GM15510 (cell line): ENCODE results near the gene RAB39A.

Experiments used
- POLR2A ChIP-seq: IDR thresholded peaks from 3 replicates; pipeline ENCODE4 v1.6.1; 2011; ENCODE audit warnings: borderline replicate concordance; ENCODE audit not compliant: insufficient read length; ENCODE audit errors: extremely low read depth

Gene RAB39A

DNA sequence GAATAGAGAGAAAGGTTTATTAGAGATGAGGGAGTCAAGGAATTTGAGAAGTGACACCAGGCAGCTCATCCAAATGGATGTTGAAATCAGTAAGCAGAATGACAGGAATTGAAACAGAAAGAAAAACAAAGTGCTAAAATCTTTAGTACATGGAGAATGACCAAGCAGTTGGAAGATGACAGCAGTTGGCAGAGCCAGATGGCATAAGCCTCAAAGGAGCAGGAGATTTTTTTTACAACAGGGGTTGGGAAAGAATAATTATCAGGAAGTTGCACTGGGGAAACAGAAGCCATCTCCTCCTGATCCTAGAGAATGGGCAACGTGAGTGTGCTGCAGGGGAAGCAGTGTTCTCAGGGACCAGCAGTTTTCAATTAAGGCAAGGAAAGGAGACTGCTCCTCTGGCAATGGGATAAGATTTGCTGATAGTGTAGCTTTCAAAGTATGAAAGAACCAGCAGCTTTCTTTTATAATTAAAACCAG is 28.9 kb downstream of the RAB39A start:
- TF ChIP-seq POLR2A, result no peak

DNA sequence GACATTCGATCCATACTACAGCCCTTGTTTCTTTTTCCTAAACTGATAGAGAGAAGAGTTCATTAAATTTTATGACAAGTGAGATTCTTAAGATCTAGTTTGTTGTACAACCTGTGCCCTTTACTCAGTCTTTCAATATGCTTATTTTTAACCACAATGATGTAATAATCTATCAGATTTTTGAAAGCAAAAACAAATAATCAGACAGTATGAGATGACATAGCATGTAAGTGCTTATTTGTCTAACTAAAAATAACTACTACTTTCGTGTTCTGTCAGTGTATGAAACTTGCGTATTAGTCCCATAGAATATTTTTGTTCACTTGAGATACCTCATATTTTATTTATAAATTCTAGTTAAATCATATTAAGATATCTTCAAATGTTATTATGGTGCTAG is 33.2 kb downstream of the RAB39A start:
- no peak for TF ChIP-seq POLR2A

DNA sequence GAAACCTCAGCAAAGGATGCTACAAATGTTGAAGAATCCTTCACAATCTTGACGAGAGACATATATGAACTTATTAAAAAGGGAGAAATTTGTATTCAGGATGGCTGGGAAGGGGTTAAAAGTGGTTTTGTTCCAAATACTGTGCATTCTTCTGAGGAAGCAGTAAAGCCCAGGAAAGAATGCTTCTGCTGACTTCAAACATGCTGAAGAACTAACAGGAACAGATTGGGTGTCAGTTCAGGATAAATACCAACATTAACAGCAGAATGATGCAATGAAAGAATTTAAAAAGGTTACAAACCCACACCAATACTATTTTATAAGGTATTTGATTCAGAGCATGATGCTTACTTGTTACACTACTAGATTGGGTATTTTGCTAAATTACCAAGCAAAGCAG is 33.9 kb downstream of the RAB39A start:
- TF ChIP-seq POLR2A, result no peak

DNA sequence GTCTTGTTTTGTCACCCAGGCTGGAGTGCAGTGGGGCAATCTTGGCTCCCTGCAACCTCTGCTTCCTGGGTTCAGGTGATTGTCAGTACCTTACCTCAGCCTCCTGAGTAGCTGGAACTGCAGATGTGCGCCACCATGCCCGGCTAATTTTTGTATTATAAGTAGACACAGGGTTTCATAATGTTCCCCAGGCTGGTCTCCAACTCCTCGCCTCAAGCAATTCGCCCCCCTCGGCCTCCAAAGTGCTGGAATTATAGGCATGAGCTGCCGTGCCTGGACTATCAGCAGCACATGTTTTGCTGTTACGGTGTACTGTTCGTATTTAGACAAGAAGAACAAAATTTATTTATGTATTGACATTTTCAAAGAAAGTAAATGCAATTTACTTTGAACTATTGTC is 34.8 kb downstream of the RAB39A start:
- no peak for TF ChIP-seq POLR2A

DNA sequence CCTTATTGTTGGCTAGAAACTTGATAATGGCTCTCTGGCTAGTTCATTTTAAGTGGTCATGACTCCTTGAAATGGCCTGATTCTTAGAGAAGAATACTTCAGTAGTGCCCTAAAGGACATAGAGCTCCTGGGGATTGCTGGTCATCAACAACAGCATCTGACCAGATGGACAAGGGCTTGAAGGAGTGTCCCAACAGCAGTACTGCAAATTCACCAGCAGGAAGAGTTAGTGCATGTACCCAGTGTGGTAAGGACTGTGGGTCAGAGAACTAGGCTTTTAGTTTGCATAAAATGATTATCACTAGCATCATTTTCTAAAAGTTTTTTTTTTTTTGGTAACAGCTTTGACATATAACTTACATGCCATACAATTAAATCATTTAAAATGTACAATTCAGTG is 41.0 kb downstream of the RAB39A start:
- no peak for TF ChIP-seq POLR2A

DNA sequence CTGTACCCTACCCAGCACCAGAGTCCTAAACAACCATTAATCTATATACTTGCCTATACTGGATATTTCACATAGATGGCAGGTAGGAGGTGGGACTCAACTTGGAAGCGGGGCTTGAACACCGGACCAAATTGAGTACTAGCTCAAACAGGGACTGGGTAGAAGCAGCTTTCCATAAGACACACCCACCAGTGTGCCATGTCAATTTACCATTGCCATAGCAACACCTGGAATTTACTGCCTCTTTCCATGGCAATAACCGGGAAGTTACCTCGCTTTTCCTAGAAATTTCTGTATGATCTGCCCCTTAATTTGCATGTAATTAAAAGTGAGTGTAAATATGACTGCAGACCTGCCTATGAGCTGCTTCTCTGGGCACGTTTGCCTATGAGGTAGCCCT is 41.8 kb downstream of the RAB39A start:
- no peak for TF ChIP-seq POLR2A

DNA sequence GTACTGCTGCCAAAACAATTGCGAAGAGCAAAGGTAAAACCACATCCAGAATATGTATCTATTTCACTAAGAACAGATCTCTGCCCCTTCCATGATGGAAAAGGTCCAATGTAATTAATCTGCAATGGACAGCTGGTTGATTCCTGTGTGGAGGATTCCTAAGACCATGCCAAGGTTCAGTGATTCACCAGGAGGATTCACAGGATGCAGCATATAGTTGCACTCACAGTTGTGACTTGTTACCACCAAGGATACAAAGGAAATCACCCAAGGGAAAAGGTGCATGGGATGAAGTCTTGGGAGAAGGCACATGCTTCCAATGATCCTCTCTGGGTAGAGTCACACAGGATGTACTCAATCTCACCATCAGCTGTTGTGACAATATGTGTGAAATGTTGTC is 45.4 kb downstream of the RAB39A start:
- no peak for TF ChIP-seq POLR2A

DNA sequence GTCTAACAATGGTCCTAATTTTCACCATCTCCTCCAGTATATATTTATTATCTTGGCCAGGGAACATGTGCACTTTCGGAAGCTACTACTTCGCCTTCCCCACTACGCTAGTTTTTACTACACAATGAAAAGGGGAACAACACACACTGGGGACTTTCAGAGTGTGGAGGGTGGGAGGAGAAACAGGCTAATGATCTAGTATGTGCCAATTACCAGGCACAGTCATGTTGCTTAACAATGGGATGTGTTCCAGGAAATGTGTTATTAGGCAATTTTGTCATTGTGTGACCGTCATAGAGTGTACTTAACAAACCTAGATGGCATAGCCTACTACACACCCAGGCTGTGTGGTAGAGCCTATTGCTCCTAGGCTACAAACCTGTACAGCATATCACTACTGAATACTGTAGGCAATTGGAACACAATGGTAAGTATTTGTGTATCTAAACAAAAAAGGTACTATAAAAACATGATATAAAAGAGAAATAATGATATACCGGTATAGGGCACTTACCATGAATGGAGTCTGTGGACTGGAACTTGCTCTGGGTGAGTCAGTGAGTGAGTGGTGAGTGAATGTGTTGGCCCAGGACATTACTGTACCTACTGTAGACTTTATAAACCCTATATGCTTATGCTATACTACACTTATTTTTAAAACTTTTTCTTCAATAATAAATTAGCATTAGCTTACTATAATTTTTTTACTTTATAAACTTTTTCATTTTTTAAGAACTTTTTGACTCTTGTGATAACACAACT is 60.3 kb downstream of the RAB39A start:
- no peak for TF ChIP-seq POLR2A

DNA sequence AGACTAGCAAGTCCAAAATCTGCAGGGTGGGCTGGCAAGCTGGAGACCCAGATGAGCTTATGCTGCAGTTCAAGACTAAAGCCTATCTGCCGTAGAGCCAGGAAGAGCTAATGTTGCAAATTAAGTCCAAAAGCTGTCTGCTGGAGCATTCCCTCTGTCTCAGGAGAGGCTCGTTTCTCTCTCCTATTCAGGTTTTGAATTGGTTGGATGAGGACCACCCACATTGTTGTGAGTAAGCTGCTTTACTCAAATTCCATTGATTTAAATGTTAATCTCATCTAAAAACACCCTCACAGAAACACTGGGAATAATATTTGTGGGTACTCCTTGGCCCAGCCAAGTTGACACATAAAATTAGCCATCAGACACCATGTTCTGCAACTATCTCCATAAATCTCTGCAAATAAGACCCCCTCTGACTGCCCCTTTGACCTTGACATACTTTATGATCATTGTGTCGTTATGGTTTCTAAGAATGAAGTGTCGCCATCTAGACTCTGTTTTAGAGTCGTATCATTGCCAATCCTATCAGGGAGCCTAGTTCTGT is 63.7 kb downstream of the RAB39A start:
- no peak for TF ChIP-seq POLR2A

DNA sequence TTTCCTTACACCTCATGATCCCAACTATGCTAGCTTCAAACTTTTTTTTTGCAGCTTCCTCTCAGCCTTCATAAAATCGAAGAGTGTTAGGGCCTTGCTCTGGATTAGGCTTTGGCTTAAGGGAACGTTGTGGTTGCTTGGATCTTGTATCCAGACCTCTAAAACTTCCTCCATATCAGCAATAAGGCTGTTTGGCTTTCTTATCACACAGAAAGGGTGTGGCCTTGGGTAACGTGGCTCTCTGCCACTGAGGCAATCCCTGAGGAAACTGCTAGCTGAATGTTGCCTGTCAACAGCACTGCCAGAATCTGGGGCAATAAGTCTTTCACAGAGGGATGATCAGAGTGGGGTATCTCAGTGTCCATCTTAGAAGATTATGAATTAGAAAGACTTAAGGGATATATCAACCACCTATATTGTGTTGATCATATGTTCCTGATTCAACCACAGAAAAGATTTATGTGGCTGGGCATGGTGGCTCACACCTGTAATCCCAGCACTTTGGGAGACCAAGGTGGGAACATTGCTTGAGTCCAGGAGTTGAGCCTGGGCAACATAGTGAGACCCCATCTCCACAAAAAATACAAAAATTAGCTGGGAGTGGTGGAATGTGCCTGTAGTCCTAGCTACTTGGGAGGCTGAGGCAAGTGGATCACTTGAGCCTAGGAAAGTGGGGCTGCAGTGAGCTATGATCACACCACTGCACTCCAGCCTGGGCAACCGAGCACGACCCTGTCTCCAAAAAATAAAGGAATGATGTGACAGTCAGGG is 67.9 kb downstream of the RAB39A start:
- no peak for TF ChIP-seq POLR2A

DNA sequence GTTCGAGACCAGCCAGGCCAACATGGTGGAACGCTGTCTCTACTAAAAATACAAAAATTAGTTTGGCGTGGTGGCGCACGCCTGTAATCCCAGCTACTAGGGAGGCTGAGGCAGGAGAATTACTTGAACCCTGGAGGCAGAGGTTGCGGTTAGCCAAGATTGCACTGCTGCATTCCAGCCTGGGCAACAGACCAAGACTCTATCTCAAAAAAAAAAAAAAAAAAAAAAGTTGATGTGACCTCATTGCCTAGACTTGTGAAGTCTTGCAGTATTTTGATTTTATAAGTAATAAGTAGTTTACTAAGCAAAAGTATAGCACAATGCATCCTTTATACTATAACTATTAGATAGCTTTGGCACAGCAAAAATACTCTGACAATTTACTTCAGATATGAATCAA is 70.5 kb downstream of the RAB39A start:
- no peak for TF ChIP-seq POLR2A

DNA sequence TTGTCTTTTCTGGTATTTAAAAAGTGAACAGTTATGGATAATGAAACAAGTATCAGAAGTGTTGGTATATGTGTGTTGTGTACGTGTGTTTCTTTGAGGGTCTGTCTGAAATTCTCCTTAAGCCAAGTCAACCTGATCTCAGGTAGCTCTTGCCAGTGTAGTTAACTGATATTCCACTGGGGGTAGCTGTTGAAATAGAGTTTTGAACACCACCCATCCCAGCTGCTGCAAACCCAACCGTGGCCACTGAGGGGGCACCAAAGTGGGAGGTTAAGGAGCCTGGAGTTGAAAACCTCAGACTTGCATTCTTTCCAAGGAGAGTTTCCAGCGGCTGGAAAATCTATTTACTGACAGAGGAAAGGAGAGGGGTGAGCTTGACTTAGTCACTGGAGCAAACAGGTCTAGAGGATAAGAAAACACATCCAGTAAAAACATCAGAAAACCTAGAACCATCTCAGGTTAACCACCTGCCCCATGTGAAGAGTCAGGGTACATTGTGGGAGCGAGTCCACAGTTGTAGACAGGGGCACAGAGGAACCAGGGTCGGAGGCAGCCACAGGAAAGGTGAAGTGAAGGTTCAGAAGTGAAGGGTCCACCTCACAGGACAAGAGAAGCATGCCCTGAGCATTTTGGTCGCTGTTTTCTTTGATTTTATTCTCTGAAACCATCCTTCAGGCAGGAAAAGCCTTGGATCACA is 71.7 kb downstream of the RAB39A start:
- TF ChIP-seq POLR2A, result no peak

DNA sequence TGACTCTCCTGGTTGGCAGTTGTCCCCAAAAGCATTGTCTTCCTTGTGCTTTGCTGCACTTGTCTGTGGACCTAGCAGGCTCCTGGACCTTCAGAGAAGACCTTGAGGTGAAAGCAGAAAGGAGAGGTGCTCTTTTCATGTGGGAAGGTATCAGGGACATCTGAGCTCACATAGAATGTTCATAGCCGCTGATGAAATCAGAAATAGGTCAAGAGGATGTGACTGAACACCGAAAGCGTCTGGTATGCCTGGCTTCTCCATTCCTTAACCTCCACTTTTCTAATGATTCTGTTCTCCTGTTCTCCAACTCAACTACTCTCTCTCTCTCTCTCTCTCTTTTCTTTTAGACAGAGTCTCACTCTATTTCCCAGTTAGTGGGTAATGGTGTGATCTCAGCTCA is 74.2 kb downstream of the RAB39A start:
- TF ChIP-seq POLR2A, result no peak

DNA sequence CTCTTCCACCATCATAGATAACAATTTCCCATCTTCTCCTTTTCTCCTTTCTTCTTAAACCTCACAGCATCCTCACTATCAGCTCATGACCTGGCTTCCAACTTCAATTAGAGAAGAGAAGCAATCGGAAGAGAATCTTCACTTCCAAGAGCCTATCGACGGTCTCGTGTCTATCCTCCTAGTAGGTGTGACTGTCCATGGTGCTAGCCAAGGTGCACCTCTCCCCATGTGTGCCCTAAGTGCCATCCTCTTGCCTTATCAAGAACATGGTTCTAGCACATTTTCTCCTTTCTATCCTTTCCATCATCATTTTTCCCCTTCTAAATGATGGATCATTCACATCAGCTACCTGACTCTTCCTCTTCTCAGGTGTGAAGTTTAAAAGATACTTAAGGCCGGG is 75.4 kb downstream of the RAB39A start:
- TF ChIP-seq POLR2A, result no peak

DNA sequence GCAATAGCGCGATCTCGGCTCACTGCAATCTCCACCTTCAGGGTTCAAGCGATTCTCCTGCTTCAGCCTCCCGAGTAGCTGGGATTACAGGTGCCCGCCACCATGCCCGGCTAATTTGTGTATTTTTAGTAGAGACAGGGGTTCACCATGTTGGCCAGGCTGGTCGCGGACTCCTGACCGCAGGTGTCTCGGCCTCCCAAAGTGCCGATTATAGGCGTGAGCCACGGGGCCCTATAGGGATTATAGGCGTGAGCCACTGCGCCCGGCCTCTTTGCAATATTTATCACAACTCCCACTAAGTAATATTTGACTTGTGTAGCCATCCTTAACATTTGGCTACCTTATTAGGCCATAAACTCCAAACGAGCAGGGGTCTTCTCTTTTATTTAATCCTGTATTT is 79.6 kb downstream of the RAB39A start:
- TF ChIP-seq POLR2A, result no peak
